Kidney (tissue), 14 donors: ENCODE measurements around the gene HIF3A. TPM values are rescaled to one million over a fixed set of nuclear protein-coding genes. Genes with fewer than 3 reads are reported as not detected.

Experiments used
- DNase-seq, 5 donors: peaks; one replicate each; pipeline ENCODE4 v3.0.0-alpha.2; 2013 to 2020
- FAIRE-seq: peaks from 2 replicates; lab custom pipeline; 2012; peaks lifted over from hg19 to GRCh38; lab: Jason Lieb, UNC
- H3K27ac ChIP-seq, 2 donors: one replicate each; pipeline ENCODE4 v1.7.0; 2013; ENCODE audit warnings: low read depth in 2 of 2, low read length in 2 of 2, inconsistent platforms in 1 of 2
- H3K27me3 ChIP-seq: one replicate; pipeline ENCODE4 v1.7.1; 2013; ENCODE audit warnings: low read length, inconsistent platforms; ENCODE audit not compliant: control insufficient read depth, insufficient read depth
- H3K36me3 ChIP-seq, 3 donors: one replicate each; pipeline versions ENCODE4 v1.7.0 to v1.7.1; 2013; ENCODE audit warnings: low read length in 3 of 3, control low read depth in 1 of 3, inconsistent platforms in 1 of 3; ENCODE audit not compliant: insufficient read depth in 3 of 3, control insufficient read depth in 2 of 3
- H3K4me1 ChIP-seq, 3 donors: one replicate each; pipeline versions ENCODE4 v1.7.0 to v1.7.1; 2013; ENCODE audit warnings: low read length in 3 of 3, inconsistent platforms in 1 of 3, low read depth in 1 of 3; ENCODE audit not compliant: control insufficient read depth in 2 of 3, insufficient read depth in 2 of 3
- H3K4me3 ChIP-seq, 3 donors: one replicate each; pipeline versions ENCODE4 v1.7.0 to v1.8.1; 2013; ENCODE audit warnings: low read length in 3 of 3, control low read depth in 1 of 3, inconsistent platforms in 1 of 3
- H3K9ac ChIP-seq, 3 donors: one replicate each; pipeline versions ENCODE4 v1.7.0 to v1.7.1; 2013; ENCODE audit warnings: low read length in 3 of 3, control low read depth in 1 of 3, inconsistent platforms in 1 of 3
- H3K9me3 ChIP-seq, 3 donors: one replicate each; pipeline versions ENCODE4 v1.7.0 to v1.7.1; 2013; ENCODE audit warnings: low read length in 3 of 3, control low read depth in 1 of 3, inconsistent platforms in 1 of 3; ENCODE audit not compliant: control insufficient read depth in 2 of 3, insufficient read depth in 1 of 3
- CTCF ChIP-seq: IDR thresholded peaks from 3 replicates; pipeline ENCODE4 v1.5.1; 2012; ENCODE audit warnings: mild to moderate bottlenecking, moderate library complexity, borderline replicate concordance; ENCODE audit not compliant: insufficient read depth; ENCODE audit errors: extremely low read depth
- intact Hi-C: fragments of 100-400 bp; cut with DNase I; formaldehyde crosslinking; loops from one replicate; pipeline ENCODE4 v1.11.1; 2022
- polyA plus RNA-seq: library from polyadenylated mRNA; stranded (reverse); fragments of 350-450 nt; fragmentation: Illumina TruSeq; extraction: RNeasy Lipid Tissue Mini Kit (QIAGEN cat#74804); gene quantifications from one replicate; pipeline ENCODE4 v1.2.3, GENCODE V29; 2014; ENCODE audit warnings: low read depth, low replicate concordance; ENCODE audit not compliant: insufficient read depth
- total RNA-seq: library from RNA; stranded (reverse); fragmentation: NEBNext Ultra II Directional; extraction: Animal tissue kit (Norgen Biotek cat#: 25700); gene quantifications from one replicate; pipeline ENCODE4 v1.2.1, GENCODE V29; 2021
- donor health status: control.
- donor health status: control.
- donor health status: control.
- donor health status: control.
- donor health status: control.
- donor health status: DM: yes; HTN: yes; CAD: no.
- donor health status: Normal renal cell carcinoma (clear cell type).

The HIF3A gene
- total and polyA plus RNA-seq, 2 donors from 2014 or later: 3.3 to 40.4 TPM

GRCh38 chr19:46390121-46390858, 93.4 kb downstream of the HIF3A start:
- H3K27ac ChIP-seq: no peak overlapping the region
- no peak overlapping the region for H3K4me3 ChIP-seq
- TF ChIP-seq CTCF: no peak
- no peaks in the 10 kb centered on the region for H3K9me3 ChIP-seq
- H3K4me1 ChIP-seq: no peaks in the 10 kb centered on the region
- DNase-seq (peak in 2 of 5 donors; percentile 58), FAIRE-seq (no peak)
- no peak overlapping the region for H3K9ac ChIP-seq
- intact Hi-C loops: no loop called here
- peaks cover 8 to 40% (median 12%) of the 10 kb centered on the region in 3 donors for H3K36me3 ChIP-seq
- H3K27me3 ChIP-seq: no peaks in the 10 kb centered on the region

GRCh38 chr19:46390866-46391265, 94.0 kb downstream of the HIF3A start:
- Histone ChIP-seq H3K9me3 (no peaks in the 10 kb centered on the region), H3K4me3 (no peak overlapping the region), H3K27ac (no peak overlapping the region), H3K4me1 (no peaks in the 10 kb centered on the region), H3K27me3 (no peaks in the 10 kb centered on the region), H3K9ac (no peak overlapping the region), H3K36me3 (peaks cover 8 to 40% (median 12%) of the 10 kb centered on the region in 3 donors)
- intact Hi-C loops: no loop called here
- DNase-seq (peak in 2 of 5 donors; percentile 45 to 68), FAIRE-seq (no peak)
- no peak for TF ChIP-seq CTCF

- intact Hi-C loops: no loop called here
- peaks cover 8 to 40% (median 12%) of the 10 kb centered on the region in 3 donors for H3K36me3 ChIP-seq
- H3K4me3 ChIP-seq: no peak overlapping the region
- no peak overlapping the region for H3K9ac ChIP-seq
- no peaks in the 10 kb centered on the region for H3K9me3 ChIP-seq
- no peaks in the 10 kb centered on the region for H3K4me1 ChIP-seq
- no peak for TF ChIP-seq CTCF
- H3K27me3 ChIP-seq: no peaks in the 10 kb centered on the region
- no peak overlapping the region for H3K27ac ChIP-seq
- no peak for FAIRE-seq
- peak in 2 of 5 donors; percentile 38 to 61 for DNase-seq
Observed at GRCh38 chr19:46391296-46392251, 94.7 kb downstream of the HIF3A start.
